NCI-H2029 (cell line): ENCODE results near the gene TMPRSS13.

Source experiments
- DNase-seq: peaks from one replicate; lab custom pipeline; 2025; lab: John Stamatoyannopoulos, UW

Gene TMPRSS13

DNA sequence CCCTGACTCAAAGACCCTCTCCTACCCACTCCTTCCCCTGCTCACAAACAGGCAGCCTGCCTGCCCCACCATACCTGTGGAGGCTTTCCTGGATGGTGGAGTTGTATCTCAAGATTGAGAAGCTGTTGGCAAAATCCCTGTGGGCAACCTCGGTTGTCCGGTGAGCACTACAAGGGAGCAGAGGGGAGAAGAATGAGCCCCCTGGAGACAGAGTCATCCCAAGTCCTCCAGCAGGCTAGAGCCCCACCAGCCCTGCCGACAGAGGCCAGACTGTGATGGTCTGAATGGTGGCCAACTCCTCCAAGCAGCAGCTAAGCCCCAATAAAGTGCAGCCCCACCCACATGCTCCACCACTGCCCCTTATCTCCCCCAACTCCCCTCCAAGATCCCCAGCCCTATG is 17.5 kb downstream of the TMPRSS13 start:
- DNase-seq = no peak

DNA sequence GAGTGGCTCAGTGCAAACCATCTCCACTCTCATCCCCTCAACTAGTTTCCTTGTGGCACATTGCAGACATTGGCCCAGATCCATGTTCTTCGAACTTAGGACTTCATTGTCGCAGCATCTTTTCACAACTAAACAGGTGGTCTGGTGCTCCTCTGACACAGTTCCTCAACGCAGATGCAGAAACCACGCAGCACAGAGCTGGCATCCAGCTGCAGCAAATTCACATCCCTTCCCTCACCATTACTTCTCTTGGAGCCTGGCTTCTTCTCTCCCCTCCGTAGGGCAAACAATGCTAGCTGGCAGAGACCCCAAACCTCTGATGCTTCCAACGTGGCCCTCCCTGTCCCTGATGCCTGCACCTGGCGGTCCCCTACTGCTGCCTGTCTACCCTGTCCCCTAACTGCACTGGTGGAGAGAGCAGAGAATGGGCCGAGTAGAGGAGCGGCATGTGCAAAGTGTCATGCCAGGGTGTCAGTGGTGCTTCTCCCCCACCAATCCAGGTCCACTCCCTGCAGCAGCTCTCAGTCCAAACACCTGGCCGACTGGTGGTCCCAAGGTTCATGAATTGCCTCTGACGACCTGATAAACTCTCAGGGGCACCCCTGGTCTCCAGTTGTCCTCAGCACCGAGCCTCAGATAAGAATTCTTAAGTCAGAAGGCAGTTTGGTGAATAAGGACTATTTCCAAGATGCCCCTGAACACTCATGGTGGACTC is 18.1 kb downstream of the TMPRSS13 start:
- DNase-seq = no peak

DNA sequence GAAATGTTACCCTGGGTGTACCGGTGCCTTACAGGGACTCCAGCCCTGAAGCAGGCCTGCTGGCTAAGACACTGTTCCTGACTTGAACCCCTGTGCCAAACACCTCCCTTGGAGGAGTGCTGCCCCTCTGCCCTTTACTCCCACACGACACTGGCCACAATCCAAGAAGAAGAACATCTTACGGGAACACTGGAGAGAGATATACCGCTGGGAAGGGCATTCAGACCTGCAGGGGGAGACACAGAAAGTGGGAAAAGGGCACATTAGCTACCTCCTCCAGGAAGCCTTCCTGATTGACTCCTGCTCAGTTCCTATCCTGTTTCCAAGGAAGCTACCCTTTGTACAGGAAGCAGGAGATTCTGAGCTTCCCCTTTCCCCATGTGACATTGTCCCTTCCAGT is 18.7 kb downstream of the TMPRSS13 start:
- no peak for DNase-seq

DNA sequence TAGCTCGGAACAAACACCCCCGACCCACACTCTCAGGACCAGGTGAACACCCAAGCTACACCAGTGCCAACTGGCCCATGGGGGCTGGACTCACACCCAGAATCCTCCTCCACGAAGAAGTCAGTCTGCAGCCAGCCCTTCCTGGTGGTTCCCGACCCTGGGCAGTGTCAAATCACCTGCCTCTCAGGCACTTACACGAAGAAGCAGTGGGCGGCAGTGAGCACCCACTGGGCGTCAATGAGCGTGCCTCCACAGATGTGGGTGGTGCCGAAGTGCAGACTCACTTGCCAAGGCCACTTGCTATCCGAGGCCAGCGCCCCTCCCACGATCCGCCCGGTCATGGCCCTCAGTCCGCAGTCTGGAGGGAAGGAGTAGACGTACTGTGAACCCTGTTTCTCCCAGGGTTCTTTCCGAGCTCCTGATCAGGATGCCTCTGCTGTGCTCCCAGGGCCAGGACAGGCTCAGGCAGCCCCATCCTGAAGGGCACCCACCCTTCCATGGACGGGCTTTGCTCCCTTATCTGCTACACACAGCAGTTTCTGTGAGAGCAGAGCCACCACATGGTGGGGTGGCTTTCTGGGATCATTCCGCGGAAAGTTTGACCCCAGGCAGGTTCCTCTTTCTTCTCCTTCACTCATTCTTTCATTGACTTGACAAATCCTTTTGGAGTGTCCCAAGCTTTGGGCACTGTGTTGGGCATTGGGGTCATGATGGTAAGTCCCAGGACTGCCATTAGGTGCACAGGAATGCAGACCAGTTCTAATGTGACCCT is 19.4 kb downstream of the TMPRSS13 start:
- DNase-seq = no peak

DNA sequence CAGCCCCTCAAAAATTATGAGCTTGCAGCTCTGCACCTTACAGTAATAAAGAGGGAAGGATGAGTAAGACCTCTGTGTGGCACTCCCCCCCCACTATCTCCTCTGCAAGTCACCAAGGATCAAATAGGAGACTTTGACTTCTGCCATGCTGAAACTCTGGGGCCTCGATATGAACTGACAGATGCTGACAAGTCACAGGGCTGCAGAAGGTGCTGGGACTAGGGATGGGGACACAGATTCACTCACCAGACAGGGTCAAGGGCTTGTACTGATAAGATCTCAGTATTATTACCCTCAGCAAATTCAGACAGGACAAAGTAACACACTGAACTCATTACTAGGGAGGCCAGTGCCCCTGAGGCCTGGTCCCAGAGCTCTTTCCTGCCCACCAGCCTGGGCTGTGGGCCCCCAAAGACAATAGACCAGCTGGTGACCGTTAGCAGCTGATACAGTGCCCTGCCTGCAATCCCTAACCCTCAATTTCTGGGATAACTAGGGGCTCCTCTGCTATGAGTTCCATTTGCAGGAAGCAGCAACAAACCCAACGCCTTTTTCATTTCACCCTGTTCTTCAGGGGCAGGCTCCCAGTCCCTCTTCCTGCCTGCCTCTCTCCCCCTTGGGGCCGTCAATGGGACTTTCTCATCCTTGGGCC is 20.1 kb downstream of the TMPRSS13 start:
- no peak for DNase-seq

DNA sequence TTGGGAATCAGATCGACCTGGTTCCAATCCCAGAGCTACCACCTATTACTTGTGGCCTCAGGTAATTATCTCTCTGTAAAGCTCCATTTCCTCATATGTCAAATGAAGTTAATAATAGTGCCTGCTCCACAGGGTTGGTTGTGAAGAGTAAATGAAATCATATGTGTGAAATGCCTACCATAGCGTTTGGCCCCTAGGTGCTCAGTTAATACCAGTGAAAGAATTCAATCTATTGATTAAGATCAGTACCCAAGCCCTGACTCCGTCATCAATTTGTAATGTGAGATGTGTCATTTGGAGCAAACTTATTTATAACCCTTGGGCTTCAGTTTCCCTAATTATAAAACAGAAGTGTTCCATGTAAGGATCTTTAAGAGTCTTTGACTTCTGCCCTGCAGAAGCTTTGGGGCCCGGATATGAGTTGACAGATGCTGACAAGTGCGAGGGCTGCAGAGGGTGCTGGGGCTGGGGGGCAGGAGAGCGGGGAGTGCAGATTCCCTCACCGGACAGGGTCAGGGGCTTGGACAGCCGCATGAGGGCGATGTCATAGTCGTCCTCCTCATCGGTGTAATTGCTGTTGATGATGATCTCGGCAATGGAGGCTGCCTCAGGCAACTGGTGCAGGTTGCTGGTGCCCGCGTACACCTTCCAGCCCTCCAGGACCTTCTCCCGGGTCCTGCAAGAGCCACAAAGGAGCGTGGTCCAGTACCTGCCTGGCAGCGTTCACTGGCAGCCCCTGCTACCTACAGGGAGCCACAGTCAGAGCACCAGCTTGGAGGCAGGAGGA is 20.9 kb downstream of the TMPRSS13 start:
- no peak for DNase-seq

DNA sequence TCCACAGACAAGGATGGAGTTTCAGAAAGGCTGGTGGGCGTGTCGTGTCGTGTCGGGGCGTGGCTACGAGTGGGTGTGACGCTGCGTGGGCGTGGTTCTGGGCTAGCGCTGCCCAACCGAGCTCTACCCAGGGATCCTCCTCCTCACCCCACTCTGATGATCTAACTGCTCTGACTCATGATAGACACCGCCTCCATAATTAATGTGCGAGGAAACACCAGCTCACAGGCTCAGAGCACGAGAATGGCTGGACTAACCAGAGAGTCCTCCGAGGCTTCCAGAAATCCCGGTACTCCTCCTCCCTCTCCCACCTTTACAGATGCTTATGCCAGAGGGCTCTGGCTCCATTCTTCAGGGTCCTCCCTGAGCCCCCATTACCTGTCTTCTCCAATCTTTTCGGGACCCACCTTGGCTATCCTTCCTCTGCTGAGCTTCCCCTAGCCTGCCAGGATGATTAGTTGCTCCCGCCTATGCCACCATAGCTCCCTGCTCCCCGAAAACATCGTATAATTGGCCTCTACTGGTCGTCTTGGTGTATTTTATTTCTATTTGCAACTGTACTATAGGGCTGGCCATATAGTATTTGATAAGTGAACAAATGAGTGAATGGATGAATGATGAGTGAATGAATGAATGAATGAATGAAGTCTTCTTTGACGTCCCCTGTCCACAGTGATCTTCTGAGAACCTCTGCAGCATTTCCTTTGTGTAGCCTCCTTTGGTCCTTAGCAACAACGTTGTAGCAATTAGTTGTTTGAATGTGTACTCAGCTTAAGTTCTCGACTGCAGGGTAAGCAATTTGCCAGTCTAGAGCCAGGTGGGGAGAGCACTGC is 21.7 kb downstream of the TMPRSS13 start:
- peak; percentile 94 for DNase-seq

DNA sequence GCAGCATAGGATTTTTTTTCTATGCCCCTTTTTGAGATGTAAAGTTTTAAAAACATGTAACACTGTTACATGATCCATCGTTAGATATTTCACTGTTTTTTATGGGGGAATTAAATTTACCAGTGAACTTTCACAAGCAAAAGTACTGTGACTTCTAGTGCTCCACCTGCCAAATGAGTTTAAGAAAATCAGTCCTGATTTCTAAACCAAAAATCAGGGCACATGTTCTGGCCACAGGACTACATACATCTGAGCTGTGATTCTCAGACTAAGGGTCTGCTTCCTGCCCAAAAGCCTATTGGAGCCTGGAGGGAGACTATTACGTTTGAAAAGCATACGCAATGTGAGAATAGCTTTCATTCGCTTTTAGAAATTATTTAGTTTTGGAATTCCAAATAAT is 22.5 kb downstream of the TMPRSS13 start:
- DNase-seq = no peak

DNA sequence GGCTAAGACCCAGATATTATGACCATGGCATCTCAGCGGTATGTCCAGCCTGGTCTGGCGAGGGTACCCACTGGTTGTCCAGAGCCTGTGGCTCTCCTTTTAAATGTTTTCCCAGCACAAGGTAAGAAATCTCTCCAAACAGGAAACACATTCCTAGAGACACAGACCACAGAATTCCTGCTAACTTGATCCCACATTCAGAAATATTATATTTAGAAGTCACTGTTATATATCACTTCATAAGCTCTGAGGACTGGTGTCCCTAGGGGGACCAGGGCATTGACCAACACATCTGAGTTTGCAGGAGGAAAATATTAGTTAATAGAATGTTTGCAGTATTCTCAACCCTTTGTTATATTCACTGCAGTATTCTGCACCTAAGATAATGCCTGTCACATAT is 23.1 kb downstream of the TMPRSS13 start:
- DNase-seq = no peak

DNA sequence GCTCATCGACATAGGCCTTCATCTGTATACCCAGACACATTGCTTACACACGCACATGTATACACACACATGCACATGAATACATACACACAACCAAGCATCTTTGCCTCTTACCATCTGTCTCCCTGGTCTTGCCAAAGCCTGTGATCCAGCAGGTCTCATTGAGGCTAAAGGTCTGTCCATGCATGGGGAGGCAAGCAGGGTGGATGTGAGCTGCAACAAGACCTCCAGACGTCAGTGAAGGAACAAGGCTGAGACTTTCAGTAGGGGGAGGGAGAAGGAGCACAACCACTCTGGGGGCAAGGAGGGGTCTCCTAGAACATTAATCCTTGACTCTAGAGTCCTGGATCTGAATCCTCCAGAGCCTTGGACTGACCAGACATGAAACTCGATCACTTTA is 23.7 kb downstream of the TMPRSS13 start:
- no peak for DNase-seq

DNA sequence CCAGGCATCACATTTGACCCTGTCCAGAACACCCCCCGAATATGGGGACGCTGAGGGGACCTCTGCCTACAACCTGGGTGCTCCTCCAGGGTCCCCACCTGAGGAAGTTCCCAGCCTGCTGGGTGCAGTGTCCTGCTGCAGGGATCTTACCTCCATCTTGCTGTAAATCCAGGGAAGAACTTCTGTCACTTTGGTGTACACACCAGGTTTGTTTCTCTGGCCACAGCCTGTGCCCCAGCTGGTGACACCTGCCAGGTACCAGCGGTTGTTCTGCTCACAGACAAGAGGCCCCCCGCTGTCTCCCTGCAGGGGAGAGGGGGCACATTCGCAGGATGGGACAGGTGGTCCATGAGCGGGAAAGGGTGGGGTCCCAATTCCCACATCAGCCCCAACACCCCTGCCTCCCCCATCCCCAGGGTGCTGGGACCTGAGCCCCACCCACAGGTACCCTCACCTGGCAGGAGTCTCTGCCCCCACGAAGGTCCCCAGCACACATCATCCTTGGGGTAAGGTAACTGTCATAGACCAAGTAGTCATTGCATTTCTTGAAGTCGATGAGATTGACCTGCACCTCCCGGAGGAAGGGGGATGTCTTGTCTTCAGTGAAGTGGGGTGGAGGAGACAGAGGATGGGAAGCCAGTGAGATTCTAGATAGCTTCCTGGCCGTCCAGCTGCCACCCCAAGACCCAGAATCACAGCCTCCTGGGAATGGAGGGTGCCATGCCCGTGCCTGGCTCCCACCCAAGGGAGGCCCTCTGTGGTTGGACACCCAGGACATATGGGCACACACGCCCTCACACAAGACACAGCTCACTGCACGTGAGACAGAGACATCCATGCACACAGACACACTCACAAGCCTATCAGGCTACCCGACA is 25.5 kb downstream of the TMPRSS13 start:
- no peak for DNase-seq

DNA sequence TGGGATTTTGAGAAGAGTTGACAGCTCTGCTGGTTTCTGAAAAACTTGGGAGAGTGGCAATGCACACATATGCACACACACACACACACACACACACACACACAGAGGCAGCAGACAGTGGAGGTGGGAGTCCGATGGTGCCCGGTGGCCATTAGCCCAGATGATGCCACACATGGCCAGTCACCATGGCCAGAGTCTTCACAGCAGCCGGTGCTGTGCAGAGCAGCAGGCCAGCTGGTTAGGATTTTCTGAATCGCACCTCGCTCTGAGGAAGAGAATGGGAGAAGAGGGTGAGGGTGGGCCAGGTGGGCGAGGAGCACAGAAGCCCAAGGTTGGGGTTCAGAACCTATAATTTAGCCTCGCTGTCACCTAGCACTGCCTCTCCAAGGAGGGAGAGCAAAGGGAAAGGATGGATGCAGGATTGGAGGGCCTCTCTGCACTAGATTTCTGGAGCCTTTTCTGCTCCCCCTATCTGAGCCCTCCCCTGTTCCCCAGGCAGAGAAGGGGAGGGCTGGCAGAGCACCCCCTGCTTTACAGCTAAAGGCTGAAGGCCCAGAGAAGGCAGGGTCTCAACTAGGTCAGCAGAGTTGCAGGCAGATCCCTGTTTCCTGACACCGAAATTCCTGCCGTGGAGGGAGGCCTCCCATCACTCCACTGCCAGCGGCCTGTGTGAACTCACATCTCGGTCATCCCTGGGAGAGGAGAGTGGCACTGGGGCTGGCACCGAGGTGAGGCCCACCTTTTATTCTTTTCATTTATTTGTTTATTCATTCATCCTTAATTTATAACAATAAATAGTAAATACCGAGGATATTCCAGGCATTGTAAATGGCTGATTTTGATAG is 27.0 kb downstream of the TMPRSS13 start:
- DNase-seq = no peak

DNA sequence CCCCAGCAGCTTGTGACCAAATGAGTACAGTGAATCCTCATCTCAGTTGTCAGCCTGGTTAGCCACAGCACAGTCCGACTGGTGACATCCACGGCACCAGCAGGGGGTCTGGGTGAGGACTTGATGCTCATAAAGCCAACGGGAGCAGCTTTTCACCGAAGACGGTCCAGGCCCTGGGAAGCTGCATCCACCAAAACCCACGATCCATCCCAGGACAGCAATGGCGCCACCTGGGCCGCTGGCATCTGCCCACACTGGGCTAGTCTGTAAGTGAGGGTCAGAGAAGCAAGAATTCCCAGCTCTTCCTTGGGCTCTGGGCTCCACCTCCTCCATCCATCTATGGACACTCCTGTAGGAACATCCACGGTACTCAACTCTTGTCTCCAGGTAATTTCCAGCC is 27.6 kb downstream of the TMPRSS13 start:
- no peak for DNase-seq

DNA sequence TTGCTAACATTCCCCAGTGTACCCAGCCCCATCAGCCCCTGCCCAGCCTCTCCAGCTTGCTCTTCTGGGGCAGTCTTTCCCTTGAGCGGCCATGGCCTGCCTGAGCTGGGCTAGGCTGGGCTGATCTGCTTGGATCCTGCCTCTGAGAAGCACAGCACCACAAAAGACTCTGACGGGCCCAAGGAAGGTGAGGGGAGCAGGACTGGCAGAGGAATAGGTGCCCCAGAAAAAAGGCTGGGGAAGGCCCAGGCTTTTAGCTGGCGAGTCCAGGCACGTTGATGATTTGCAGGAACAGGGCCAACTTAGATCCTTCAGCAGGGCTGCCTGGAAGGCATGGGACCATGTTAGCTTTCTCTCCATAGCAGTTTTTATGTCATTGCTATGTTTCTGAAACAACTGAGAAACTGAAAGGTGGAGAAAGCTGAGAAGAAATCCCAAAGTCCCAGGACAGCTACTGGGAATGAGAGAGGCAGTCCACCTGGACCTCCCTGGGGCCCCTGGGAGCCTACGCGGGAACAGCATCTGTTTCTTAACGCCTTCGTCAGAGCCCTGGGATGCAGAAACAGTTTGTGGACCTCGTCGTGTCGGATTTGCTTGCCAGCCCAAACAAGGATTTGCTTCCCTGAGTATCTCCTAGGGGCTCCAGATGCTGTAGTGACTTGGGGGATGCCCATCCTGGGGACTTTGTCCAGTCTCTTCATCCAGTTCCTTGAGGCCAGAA is 28.3 kb downstream of the TMPRSS13 start:
- DNase-seq = no peak

DNA sequence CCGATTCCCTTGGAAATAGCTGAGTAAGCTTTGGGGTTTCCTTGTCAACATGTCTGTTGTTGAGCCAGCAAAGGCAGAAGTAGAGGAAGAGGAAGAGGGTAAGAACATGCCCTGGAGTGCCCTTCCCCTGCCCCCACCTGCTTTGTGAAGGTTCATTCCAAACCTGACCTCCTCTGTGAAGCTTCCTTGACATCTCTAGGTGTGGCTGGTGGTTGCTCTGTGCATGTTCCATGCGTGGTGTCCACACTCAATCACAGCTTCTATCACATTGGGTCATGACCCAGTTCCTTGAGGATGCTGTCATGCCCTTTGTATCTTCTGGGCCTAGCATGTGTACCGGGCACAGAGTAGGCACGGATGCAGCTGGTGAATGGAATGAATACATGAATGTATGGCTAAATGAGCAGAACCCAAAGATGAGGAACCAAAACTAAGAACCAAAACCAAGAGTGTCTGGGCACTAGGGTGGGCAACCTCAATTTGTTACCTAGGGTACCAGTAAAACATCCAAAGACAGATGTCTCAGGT is 29.0 kb downstream of the TMPRSS13 start:
- no peak for DNase-seq

DNA sequence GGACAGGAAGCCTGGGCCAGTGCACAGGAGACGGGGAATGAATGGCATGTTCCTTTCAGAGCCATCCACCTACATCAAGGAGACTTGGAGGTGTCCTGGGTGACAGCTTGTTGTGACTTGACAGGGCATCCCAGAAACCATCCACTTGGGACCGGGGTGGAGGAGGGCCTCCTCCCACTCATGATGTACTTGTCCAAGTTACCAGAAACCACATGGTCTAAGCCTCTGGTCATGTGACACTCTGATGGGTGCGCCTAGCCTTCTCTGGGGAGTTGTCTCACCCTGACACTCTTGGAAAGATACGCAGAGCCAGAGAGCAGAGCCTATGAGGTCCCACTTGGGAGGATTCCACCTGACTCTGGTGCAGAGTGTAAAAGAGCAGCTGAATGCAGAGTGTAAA is 31.1 kb downstream of the TMPRSS13 start:
- DNase-seq = no peak

DNA sequence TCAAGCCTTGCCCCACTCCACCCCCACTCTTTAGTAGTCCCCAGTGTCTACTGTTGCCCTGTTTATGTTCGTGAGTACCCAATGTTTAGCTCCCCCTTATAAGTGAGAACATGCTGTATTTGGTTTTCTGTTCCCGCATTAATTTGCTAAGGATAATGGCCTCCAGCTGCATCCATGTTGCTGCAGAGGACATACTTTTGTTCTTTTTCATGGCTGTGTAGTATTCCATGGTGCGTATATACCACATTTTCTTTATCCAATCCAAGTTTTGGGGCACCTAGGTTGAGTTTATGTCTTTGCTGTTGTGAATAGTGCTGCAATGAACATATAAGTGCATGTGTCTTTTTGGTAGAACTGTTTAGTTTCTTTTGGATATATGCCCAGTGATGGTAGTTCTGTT is 36.6 kb downstream of the TMPRSS13 start:
- no peak for DNase-seq

DNA sequence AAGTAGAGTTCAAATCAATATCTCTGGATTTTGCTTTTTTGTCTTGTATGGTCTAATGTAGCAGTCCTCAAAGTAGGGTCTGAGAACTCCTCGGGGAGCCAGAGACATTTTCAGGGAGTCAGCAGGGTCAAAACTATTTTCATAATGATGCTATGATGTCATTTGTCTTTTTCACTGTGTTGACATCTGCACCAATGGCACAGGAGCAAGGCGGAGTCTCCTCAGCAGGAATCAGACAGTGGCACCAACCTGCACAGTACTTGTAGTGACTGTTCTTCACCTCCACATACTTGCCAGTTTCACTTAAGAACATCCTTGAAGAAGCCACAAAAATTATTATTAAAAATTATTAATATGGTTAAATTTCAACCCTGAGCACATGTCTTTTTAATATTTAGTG is 37.8 kb downstream of the TMPRSS13 start:
- DNase-seq = no peak

DNA sequence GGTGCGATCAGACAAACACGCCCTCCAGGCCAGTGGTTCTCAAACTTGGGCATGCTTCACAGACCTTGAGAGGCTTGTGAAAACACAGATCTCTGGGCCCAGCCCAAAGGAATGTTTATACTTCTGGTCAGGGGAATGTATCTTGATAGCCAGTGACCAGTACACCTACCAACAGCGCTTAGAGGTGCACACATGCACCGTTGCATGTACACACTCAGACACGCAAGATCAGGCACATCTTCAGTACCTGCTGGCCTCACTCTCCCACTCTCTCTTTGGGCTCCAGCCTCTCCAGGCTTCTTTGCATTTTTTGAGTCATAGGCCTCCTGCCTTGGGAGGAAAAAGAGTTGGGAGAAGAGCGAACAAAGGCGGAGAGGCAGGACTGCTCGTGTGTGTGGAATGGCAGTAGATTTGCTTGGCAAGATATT is 41.0 kb downstream of the TMPRSS13 start:
- DNase-seq = no peak
